Measurements from ENCODE around the gene GIMAP1.
A peak's percentile ranks its signal among the peaks of the same experiment; 100 is the strongest.
"Not testable (repeated sequence)": the region's sequence is repeated elsewhere in the genome, so short reads cannot be mapped to it uniquely, and the experiment has no call there.

GIMAP1 gene

DNA sequence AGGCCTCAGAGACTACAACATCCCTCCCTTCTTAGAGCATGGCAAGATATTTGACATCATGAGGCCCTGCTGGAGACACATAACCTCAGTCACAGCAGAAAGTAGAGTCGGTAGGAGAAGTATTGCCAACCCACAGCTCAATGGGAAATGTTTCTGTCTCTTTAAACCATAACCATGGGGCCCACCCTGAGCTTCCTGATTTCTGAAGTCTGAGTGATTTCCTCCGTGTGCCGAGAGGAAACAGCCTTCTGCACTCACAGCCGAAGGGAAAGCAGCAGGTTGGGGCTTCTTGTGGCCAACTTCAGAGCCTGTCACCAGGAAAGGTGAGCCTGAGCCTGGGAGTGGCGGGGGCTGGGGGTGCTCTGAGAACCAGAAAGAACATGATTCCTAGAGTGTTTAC, at the start of gene GIMAP1:
Gene GIMAP1, plus strand, starts transcription at position 246 of the 400 bp plus-strand sequence. CDS start 2,435 bp downstream, outside the sequence.
- peak; percentile 82 for DNase-seq

DNA sequence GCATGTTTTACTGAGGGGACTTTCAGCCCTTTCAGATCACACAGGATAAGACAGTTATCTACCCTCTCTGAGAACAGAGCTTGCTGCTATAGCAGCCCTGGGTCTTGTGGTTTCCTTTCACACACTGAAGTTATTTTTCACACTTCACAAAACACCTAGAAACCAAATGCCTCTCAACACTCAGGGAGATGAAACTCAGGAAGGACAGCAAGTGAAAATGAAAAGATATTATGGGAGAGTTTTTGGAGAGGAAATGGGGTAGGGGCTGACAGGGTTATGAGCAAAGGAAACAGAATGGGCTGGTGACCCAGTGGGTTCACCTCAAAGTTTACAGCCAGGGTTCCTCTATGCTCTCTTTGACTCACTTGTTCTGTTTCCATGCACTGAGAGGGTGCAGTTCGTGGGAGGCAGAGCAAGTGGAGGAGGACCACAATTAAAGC, 47.9 kb upstream of the GIMAP1 start:
- DNase-seq: peak; percentile 58

- DNase-seq: no peak
These were observed 47.4 kb upstream of the GIMAP1 start for GRCh38 chr7:150668977-150669376.

- not testable (repeated sequence) for DNase-seq
These were observed 44.4 kb upstream of the GIMAP1 start for GRCh38 chr7:150671798-150672585.

GRCh38 chr7:150675714-150676113, 40.7 kb upstream of the GIMAP1 start:
- no peak for DNase-seq

- peak; percentile 55 for DNase-seq
These were observed 40.1 kb upstream of the GIMAP1 start for GRCh38 chr7:150676276-150676675.

DNA sequence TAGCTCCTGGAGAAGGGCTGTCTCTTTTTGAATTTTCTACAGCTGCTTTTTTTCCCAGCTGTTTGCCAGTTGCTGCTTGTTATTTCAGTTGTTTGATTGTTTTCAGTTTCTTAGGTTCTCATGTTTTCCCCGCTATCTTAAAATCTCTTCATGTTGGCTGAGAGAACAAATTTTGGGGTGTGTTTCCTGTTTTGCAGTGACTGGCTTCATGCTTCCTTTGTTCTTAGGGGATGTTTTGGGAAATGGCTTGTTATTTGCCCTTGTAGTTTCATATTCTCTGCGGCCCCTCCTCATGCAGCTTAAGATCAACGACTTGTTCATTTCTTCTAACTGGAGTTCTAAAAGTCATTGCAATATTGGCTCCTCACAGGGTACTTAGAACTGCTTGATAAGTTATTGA, 39.6 kb upstream of the GIMAP1 start:
- not testable (repeated sequence) for DNase-seq

DNA sequence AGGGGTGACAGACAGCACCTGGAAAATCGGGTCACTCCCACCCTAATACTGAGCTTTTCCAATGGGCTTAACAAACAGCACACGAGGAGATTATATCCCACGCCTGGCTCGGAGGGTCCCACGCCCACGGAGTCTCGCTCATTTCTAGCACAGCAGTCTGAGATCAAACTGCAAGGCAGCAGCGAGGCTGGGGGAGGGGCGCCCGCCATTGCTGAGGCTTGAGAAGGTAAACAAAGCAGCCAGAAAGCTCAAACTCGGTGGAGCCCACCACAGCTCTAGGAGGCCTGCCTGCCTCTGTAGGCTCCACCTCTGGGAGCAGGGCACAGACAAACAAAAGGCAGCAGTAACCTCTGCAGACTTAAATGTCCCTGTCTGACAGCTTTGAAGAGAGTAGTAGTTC, 37.8 kb upstream of the GIMAP1 start:
- DNase-seq: not testable (repeated sequence)

DNA sequence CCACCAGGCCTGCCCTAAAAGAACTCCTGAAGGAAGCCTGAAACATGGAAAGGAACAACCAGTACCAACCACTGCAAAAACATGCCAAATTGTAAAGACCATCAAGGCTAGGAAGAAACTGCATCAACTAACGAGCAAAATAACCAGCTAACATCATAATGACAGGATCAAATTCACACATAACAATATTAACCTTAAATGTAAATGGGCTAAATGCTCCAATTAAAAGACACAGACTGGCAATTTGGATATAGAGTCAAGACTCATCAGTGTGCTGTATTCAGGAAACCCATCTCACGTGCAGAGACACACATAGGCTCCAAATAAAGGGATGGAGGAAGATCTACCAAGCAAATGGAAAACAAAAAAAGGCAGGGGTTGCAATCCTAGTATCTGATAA, 36.0 kb upstream of the GIMAP1 start:
- not testable (repeated sequence) for DNase-seq

- DNase-seq: peak; percentile 44
These were observed 31.0 kb upstream of the GIMAP1 start, which contains the start of gene GIMAP2 for GRCh38 chr7:150685219-150686029. GIMAP2 (plus strand) TSS chr7:150685706; CDS start chr7:150687060, 1,354 bp downstream.

GRCh38 chr7:150686030-150686631, 30.3 kb upstream of the GIMAP1 start:
- DNase-seq: no peak

GRCh38 chr7:150688630-150689029, 27.8 kb upstream of the GIMAP1 start:
- no peak for DNase-seq

GRCh38 chr7:150695654-150696053, 20.8 kb upstream of the GIMAP1 start:
- no peak for DNase-seq

DNA sequence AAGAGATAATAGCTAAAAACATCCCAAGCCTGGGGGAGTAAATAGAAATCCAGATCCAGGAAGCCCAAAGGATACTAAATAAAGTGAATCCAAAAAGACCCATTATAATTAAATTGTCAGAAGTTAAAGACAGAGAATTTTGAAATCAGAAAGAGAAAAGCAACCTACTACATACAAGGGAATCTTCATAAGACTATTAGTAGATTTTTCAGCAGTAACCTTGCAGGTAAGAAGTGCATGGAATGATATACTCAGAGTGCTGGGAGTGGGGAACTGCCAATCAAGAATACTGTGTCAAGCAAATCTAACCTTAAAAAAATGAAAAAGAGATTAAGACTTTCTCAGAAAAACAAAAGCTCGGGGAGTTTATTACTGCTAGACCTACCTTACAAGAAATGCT, 13.2 kb upstream of the GIMAP1 start:
- DNase-seq: no peak

- no peak for DNase-seq
These were observed 1.1 kb upstream of the GIMAP1 start for GRCh38 chr7:150715293-150715692.

- DNase-seq: no peak
These were observed 675 bp upstream of the GIMAP1 start for GRCh38 chr7:150715738-150716137.

DNA sequence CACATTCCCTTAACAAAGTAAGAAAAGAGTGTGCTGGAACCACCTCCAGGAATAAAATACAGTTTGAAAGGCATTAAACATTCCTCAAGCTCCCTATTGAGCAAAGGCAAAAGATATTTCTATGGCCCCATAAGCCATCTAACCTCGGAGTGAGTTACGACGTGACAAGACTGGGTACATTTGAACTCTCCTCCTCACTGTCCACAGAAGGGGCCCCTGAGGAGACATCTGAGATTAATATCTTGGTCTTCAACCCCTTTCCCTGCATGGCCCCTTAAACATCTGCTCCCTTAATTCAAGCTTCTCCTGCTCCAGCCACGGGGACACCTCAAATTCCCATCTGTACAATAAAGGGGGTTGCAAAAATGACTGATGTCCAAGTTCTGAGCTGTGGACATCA, 526 bp downstream of the GIMAP1 start:
- no peak for DNase-seq

- DNase-seq: no peak
These were observed 1.5 kb downstream of the GIMAP1 start for GRCh38 chr7:150717814-150718420.

DNA sequence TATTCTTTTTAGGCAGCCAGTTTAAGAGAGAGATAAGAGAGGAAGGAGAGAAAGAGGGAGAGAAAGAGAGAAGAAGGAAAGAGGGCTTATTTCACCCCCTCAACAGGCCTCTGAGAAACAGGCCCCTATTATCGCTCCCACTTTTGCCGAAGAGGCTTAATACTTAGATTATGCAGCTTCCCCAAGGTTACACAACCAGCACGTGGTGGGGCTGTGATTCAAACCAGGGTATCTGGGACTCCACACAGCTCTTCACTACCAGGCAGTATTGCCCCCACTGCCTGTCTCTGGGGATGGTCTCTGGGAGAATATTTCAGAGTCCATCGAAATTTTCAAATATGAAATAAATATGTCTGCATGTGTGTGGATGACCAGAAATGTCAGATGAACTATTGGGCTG, 3.0 kb downstream of the GIMAP1 start:
- DNase-seq: no peak

GRCh38 chr7:150719960-150720891, 3.8 kb downstream of the GIMAP1 start:
- no peak for DNase-seq

- no peak for DNase-seq
These were observed 5.6 kb downstream of the GIMAP1 start for GRCh38 chr7:150721970-150722373.

DNA sequence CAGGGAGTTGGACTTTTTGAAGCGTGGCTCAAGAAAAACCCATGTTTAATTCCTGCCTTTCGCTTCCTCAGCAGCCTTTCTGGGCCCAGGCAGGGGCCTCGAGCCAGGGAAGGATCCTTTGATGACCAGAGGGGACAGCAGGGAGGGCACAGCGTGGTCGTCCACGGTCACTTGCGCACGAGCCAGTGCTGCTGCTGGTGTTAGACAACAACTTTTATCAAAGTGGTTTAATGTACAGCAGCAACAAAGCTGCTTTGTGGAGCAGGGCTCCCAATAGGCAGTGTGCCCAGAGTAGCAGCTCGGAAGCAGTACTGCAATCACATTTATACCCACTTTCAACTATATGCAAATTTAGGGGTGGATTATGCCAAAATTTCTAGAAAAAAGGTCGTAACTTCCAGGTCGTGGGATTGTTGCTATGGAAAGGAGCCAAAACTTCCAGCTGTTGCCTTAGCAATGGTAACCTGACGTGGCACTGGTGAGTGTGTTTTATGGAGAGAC, 6.1 kb downstream of the GIMAP1 start:
- no peak for DNase-seq
